GM21360 (cell line): Measurements from ENCODE around the gene HDAC7.

Experiments
- ATAC-seq: cut with Tn5 transposase; IDR thresholded peaks from one replicate; pipeline ENCODE4 v1.9.1; 2021; ENCODE audit warnings: mild to moderate bottlenecking, moderate library complexity; ENCODE audit not compliant: unreplicated experiment

HDAC7 gene

GRCh38 chr12:47833591-47834012, 13.9 kb upstream of the HDAC7 start:
- ATAC-seq, result no peak

GRCh38 chr12:47832263-47832933, 12.7 kb upstream of the HDAC7 start:
- no peak for ATAC-seq

DNA sequence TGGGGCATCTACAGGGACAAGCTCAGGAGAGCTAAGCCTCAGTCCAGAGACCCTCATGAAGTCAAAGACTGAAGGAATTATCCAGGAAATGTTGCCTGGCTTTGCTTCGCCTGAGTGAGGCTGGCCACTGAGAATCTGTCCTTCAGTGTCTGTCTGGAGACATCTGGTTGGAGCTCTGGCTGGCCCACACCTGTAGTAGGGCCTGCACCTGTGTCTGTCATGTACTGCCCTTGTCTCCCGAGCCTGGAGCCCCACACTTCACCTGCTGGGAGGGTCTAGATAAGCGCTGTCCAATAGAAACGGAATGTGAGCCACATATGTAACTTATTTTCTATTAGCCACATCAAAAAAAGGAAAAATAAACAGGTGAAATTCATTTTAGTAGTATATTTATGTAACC, 9.9 kb upstream of the HDAC7 start:
- ATAC-seq, result no peak

DNA sequence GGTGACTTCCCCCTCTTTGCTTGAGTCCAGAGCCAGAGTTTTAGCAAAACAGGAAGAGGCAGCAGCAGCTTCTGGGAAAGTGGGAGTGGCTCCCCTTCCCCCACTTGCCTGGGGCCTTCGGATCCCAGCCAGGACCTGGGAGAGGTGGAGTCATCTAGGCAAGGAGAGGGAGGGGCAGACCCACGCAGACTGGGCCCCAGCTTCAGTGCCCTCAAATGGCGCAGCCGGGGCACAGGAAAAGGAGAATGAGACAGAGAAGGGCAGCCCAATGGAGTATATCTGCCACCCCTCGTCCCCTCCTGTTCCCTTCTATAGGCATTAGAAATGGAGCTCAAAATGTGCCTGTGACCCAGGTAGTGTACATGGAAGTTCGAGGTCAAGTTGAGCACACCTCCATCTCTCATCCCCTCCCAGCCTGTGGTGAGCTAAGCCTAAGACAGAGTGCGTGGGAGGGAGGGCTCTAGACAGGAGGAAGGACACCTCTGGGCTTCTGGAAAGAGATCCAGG, 9.3 kb upstream of the HDAC7 start:
- ATAC-seq, result no peak

DNA sequence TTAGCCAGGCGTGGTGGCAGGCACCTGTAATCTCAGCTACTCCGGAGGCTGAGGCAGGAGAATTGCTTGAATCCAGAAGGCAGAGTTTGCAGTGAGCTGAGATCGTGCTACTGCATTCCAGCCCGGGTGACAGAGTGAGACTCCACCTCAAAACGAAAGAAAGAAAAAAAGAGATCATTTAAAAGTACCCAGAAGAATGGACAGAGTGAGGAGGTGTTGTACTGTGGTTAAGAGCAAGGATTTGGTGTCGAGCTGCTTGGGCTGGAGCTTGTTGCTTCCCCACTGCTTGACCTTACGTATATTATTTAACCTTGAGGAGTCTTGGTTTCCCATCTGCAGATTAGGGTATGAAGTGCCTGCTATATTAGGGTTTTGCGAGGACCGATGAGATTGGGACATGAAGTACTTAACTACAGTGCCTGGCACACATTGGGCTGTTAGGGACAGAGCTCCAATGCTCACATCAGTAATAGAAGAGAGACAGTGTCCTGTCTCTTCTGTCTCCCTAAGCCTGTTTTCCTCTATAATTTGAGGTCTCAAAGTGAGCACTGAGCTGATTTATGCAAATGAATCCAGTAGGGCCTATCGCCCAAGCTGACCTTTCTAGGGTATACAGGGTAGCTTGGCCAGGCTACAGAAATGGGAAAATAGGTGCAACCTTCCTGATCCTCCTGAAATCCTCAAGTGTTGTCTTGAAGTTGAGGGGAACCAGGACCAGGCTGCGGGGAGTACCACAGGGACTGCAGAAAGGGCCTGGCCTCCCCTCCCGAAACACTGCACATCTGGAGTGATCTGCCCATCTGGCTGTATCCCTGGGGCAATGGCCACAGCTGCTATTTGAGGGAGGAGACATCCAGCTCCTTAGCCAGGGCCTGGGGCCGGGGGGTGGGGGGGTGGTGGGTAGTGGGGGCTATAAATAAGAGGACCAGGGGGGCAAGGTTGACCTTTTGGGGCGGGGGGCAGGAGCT, 8.6 kb upstream of the HDAC7 start:
- ATAC-seq, result no peak

GRCh38 chr12:47825173-47825639, 5.5 kb upstream of the HDAC7 start:
- no peak for ATAC-seq

- no peak for ATAC-seq
Observed at GRCh38 chr12:47824635-47825034, 4.9 kb upstream of the HDAC7 start.

DNA sequence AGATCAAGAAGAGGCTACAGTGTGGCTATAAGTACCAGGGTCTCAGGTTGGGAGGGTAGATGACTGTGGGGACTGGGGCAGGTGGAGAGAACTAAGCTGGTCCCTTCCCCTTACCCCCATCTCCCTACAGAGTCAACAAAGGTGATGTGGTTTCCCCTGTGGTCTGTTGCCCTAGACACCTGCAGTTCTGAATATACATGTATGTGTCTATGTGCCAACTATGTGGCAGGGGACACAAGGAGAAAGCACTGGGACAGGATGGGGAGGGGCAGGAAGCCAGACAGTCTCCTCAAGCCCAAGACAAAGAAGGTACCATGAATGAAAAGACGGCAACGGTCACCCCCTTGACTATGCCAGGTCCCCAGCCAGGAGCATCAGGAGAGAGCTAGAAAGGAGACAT, 4.5 kb upstream of the HDAC7 start:
- no peak for ATAC-seq

- ATAC-seq, result no peak
Observed at GRCh38 chr12:47823422-47824086, 3.9 kb upstream of the HDAC7 start.

- no peak for ATAC-seq
Observed at GRCh38 chr12:47822863-47823262, 3.2 kb upstream of the HDAC7 start.

GRCh38 chr12:47822401-47822800, 2.7 kb upstream of the HDAC7 start:
- ATAC-seq, result no peak

- ATAC-seq, result no peak
Observed at GRCh38 chr12:47821346-47821706, 1.6 kb upstream of the HDAC7 start.

- no peak for ATAC-seq
Observed at GRCh38 chr12:47820631-47821345, 1.1 kb upstream of the HDAC7 start.

GRCh38 chr12:47819138-47819895, 386 bp downstream of the HDAC7 start:
- no peak for ATAC-seq

DNA sequence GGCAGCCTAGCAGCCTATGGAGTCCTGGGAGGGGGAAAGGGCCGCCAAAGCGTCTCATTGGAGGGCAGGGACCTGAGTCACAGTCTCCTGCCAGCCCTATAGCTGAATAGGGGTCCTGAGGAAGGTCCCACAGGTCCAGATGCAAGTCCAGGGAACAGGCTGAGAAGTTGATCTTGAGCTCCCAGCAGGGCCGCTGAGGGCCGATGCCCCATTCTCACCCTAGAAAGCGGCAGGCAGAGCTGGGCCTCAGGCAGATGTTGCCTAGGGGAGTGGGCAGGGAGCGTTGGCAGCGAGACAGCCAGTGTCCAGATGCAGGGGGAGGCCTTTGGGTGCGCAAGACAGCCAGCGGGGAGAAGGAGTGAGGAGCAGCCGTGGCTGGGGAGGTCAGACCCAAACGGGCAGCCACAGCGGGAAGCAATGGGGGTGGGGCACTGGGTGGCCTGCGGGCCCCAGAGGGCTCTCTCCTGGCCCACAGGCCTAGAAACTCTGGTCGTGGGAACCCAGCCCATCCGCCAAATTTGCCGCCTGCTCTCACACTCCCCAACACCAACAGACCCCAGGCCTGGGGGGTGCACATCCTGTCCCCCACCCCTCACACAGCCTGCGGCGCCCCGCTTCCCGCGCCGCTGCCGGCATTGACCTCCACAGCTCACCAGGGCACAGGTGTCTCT, 1.1 kb downstream of the HDAC7 start:
- ATAC-seq, result no peak

DNA sequence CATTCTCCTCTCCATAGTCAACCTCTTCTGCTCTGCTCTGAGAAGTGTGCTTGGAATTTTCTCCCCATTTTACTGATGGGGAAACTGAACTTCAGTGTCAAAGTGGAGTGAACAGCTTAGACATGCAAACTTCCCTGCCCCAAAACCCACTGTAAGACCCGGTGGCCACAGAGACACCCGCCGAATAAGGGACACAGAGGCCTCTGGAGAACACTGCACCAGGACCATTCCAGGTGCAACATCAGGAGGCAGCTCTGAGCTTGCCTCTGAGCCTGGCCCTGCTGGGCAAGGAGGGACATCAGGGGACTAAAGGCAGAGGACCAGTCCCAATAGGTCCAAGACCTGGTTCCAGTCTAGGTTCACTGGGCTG, 1.7 kb downstream of the HDAC7 start:
- ATAC-seq, result no peak

- no peak for ATAC-seq
Observed at GRCh38 chr12:47817272-47818006, 2.3 kb downstream of the HDAC7 start.

- no peak for ATAC-seq
Observed at GRCh38 chr12:47816403-47817271, 3.1 kb downstream of the HDAC7 start.
